ENCODE results near the gene TRPM4. TPM values are rescaled to one million over a fixed set of nuclear protein-coding genes. Genes with fewer than 3 reads are reported as not detected.
"Not testable (repeated sequence)": the region's sequence is repeated elsewhere in the genome, so short reads cannot be mapped to it uniquely, and the experiment has no call there.

TRPM4 gene
- 8.3 and 9.7 TPM in 2 replicates for total RNA-seq (2014; rRNA removed; shearing (Covaris generic))

GRCh38 chr19:49157445-49158224 lies at the start of gene TRPM4:
Gene TRPM4 (plus strand): TSS chr19:49157792. CDS start chr19:49157867, 75 bp downstream.
- peak; percentile 83 for DNase-seq (ENCODE audit: low read depth)

GRCh38 chr19:49109051-49109450 lies 48.5 kb upstream of the TRPM4 start:
- no peak for DNase-seq (ENCODE audit: low read depth)

GRCh38 chr19:49109569-49110233 lies 47.9 kb upstream of the TRPM4 start:
- no peak for DNase-seq (ENCODE audit: low read depth)

GRCh38 chr19:49110567-49110966 lies 47.0 kb upstream of the TRPM4 start:
- no peak for DNase-seq (ENCODE audit: low read depth)

GRCh38 chr19:49111218-49111998 lies 46.2 kb upstream of the TRPM4 start:
- DNase-seq (ENCODE audit: low read depth): no peak

GRCh38 chr19:49113762-49114629 lies 43.6 kb upstream of the TRPM4 start, which contains the start of gene LIN7B:
Gene LIN7B (plus strand): TSS chr19:49114370. CDS start chr19:49114405, 35 bp downstream.
- peak; percentile 71 for DNase-seq (ENCODE audit: low read depth)

- peak; percentile 31 for DNase-seq (ENCODE audit: low read depth)
Measured at GRCh38 chr19:49114630-49115363, 42.8 kb upstream of the TRPM4 start.

GRCh38 chr19:49116544-49116943 lies 41.0 kb upstream of the TRPM4 start:
- DNase-seq (ENCODE audit: low read depth): no peak

- DNase-seq (ENCODE audit: low read depth): no peak
Measured at GRCh38 chr19:49117677-49118564, 39.7 kb upstream of the TRPM4 start.

- DNase-seq (ENCODE audit: low read depth): peak; percentile 92
Measured at GRCh38 chr19:49118565-49119410, 38.8 kb upstream of the TRPM4 start, which contains the start of gene C19orf73. Gene C19orf73 (minus strand): TSS chr19:49119143. CDS start chr19:49119022, 121 bp downstream.

- peak; percentile 72 for DNase-seq (ENCODE audit: low read depth)
Measured at GRCh38 chr19:49119411-49120324, 37.9 kb upstream of the TRPM4 start, which contains the start of gene PPFIA3. Gene PPFIA3 (plus strand): TSS chr19:49119544. CDS start chr19:49127874, 8,330 bp downstream.

- DNase-seq (ENCODE audit: low read depth): no peak
Measured at GRCh38 chr19:49120325-49120683, 37.3 kb upstream of the TRPM4 start.

GRCh38 chr19:49120868-49121267 lies 36.7 kb upstream of the TRPM4 start:
- no peak for DNase-seq (ENCODE audit: low read depth)

- DNase-seq (ENCODE audit: low read depth): not testable (repeated sequence)
Measured at GRCh38 chr19:49121841-49122240, 35.8 kb upstream of the TRPM4 start.

GRCh38 chr19:49123285-49123684 lies 34.3 kb upstream of the TRPM4 start:
- DNase-seq (ENCODE audit: low read depth): not testable (repeated sequence)

GRCh38 chr19:49125025-49125731 lies 32.4 kb upstream of the TRPM4 start:
- peak; percentile 32 for DNase-seq (ENCODE audit: low read depth)

GRCh38 chr19:49126575-49126974 lies 31.0 kb upstream of the TRPM4 start:
- DNase-seq (ENCODE audit: low read depth): no peak

Measured in RPMI7951 (cell line).